NCI-H2107 treated with DMSO at 0.1 percent for 48 hours (cell line): ENCODE data around the gene HNRNPK.

ENCODE experiments used
- DNase-seq: peaks from one replicate; lab custom pipeline; 2025; ENCODE audit not compliant: unreplicated experiment; lab: John Stamatoyannopoulos, UW

The HNRNPK gene

DNA sequence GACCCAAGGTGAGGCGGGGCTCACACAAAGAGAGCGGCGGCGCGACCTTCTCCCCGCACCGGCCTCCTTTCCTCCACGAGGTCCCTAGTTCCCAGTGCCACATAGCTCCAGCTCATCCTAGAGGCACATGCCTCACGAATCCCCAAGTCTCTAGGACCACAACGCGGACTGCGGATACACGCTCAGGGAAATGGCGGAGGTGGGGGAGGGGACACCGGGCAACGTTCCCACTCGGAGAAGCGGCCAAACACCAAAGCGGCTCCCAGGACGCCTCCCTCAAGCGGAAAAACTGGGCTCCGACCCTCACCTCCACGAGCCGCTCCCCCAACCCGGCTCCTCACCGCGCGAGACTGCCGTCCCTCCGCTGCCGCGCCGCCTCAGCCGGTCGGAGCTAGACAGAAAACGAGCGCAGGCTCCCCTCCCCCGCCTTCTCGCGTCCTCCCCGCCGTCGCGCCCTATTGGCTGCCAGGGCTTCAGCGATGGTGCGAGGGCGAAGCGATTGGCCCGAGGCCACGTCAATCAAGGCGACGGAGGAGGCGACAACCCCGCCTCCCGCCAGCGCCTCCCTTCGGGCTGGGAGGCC, at the start of gene HNRNPK:
Gene HNRNPK, minus strand, starts transcription at position 404 of the 583 bp plus-strand sequence. CDS start 1,963 bp downstream, outside the sequence.
- DNase-seq = peak; percentile 91

DNA sequence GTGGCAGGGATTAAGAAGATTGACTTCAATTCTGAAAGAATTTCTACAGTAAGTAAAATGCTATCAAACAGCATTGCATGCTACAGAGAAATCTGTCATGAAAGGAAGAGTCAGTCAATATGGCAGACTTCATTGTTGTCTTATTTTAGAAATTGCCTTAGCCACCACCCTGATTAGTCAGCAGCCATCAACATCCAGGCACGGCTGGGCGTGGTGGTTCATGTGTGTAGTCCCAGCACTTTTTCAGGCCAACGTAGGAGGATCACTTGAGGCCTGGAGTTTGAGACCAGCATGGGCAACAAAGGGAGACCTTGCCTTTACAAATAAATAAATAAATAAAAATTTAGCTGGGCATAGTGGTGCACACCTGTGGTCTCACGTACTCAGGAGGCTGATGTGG, 47.2 kb upstream of the HNRNPK start:
- DNase-seq = no peak

DNA sequence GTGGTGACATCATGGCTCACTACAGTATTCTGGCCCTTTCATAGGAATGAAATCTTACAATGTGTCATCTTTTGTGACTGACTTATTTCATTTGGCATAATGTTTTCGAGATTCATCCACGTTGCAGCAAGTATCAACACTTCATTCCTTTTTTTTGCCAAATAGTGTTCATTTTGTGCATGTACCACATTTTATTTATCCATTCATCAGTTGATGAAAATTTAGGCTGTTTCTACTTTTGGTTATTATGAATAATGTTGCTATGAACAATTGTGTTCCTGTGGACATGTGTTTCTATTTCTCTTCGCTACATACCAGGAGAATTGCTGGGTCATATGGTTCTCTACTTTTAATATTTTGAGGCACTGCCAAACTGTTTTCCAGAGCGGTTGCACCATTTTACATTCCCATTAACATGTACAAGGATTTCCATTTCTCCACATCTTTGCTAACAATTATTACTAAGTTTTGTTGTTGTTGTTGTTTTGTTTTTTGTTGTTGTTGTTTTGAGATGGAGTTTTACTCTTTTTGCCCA, 44.1 kb upstream of the HNRNPK start:
- DNase-seq = no peak

DNA sequence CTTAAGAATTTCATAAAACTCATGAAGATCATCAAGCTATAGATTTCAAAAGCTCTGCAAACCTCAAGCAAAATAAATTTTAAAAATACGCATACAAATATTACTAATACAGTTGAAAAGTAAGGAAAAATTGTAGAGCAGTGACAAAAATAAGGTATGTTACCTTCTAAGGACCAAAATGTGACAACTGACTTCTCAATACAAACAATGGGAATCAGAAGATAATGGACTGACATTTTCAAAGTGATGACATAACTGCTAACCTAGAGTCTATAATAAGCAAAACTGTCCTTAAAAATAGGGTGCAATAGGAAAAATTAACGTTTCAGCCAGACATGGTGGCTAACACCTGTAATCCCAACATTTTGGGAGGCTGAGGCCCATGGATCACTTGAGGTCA, 27.6 kb upstream of the HNRNPK start:
- no peak for DNase-seq

DNA sequence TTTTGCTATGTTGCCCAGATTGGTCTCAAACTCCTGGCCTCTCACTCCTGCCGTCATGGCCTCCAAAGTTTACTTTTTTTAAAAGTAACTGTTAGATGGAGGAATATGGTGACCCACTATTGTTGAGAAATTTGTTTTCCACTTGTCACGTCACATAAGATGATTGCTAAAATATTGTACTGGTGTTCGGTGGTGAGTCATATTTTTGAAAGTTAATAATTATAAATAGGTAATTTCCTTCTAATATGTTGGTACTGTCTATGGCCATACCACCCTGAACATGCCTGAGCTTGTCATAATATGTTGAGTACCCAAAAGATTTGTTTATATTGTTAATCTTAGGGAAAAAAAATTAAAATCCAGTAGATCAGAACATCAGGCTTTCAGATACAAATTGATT, 23.2 kb upstream of the HNRNPK start:
- no peak for DNase-seq

DNA sequence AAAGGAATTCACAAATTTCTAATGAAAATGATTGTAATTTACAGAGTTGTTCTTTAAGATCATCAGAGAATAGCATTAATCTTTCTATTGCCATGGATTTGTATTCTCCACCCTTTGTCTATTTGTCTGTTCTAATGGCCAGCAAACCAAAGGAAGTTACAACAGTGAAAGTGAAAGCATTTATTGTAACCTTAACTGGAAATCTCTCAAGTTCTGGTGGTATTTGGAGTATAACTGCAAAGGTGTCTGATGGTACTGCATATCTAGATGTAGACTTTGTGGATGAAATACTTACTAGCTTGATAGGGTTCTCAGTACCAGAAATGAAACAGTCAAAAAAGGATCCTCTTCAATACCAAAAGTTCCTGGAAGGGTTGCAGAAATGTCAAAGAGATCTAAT, 22.3 kb upstream of the HNRNPK start:
- no peak for DNase-seq

- no peak for DNase-seq
Measured at GRCh38 chr9:84001621-84002020, 21.6 kb upstream of the HNRNPK start.

- DNase-seq = no peak
Measured at GRCh38 chr9:84000186-84000585, 20.2 kb upstream of the HNRNPK start.

GRCh38 chr9:83999141-83999918, 19.3 kb upstream of the HNRNPK start:
- no peak for DNase-seq

DNA sequence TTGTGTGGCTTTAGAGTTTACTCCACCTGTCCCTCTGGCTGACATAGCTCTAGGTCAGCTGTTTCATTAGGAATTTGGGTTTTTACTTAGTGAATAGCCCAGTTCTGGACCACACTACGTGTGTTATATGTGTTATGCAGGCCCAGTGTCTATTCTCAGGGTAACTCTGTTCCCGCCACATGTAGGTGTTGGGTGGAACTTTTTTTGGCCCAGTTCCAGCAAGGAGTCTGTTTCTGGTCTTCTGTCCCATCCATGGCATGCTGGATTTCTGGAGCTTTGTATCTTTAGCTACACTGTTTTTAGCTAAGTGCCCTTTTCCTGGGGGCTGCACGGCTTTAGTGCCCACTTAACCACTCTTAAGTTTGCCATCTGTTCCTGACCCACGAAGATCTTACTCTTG, 16.1 kb upstream of the HNRNPK start:
- no peak for DNase-seq

DNA sequence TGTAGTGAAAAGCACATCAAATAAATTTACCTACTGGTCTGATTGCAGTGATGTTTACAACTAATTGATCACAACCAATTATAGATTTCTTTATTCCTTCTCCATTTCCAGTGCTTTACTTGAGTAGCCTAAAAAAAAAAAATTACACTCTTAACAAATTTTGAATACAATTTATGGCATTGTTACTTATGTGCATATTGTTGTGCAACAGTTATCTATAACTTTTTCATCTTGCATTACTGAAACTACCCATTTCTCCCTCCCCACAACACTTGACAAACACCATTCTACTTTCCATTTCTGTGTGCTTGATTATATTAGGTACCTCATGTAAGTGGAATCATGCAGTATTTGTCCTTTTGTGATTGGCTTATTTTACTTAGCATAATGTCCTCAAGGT, 12.9 kb upstream of the HNRNPK start:
- DNase-seq = no peak

DNA sequence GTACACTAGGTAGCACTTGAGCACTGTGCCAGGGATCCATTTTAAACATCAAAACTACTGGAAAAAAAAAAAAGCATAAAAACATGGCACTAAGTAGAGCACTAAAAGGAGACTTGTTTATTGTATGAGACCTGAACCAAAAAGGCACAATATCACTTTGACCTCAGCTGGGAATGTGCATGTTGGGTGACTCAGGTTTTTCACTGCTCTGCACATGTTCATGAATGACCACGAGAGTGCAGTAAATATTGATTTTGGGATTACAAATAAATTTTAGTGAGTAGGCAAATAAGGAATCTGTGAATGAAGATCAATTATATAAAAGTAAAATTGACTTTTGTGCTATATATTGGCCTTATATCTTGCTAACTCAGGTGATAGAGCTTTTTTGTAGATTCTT, 12.4 kb upstream of the HNRNPK start:
- no peak for DNase-seq

DNA sequence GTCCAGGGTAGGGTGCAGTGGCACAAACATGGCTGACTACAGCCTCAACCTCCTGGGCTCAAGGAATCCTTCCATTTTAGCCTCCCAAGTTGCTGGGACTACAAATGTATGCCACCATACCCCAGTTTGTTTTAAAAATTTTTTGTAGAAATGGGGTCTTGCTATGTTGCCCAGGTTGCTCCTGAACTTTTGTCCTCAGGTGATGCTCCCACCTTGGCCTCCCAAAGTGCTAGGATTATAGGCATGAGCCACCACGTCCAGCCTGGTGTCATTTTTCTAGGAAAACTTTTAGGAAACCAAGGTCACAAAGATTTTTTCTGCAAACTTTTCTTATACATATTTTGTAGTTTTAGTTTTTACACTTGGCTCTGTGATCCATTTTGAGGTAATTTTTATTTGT, 11.3 kb upstream of the HNRNPK start:
- DNase-seq = no peak

- no peak for DNase-seq
Measured at GRCh38 chr9:83988411-83988810, 8.4 kb upstream of the HNRNPK start.

- no peak for DNase-seq
Measured at GRCh38 chr9:83987402-83987791, 7.4 kb upstream of the HNRNPK start.

DNA sequence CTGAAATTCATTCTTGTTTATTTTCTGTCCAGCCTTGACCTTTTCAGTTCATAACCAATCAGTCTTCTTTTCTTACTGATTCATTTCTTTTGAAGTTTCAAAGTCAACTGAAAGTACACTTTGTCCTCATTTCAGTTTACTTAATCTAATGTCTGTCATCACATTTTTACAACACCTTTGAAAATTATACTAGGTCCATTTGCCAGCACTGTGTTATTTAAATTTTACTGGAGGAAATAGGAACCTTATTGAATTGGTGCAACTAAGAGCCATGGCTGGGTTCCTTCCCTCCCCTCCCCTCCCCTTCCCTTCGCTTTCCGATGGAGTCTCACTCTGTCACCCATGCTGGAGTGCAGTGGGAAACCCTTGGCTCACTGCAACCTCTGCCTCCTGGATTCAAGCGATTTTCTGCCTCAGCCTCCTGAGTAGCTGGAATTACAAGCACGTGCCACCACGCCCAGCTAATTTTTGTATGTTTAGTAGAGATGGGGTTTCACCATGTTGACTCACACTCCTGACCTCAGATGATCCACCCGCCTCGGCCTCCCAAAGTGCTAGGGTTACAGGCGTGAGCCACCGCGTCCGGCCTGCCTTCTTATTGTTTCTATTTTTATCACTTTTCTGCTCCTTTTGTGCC, 6.9 kb upstream of the HNRNPK start:
- no peak for DNase-seq

GRCh38 chr9:83986195-83986594, 6.2 kb upstream of the HNRNPK start:
- DNase-seq = no peak

DNA sequence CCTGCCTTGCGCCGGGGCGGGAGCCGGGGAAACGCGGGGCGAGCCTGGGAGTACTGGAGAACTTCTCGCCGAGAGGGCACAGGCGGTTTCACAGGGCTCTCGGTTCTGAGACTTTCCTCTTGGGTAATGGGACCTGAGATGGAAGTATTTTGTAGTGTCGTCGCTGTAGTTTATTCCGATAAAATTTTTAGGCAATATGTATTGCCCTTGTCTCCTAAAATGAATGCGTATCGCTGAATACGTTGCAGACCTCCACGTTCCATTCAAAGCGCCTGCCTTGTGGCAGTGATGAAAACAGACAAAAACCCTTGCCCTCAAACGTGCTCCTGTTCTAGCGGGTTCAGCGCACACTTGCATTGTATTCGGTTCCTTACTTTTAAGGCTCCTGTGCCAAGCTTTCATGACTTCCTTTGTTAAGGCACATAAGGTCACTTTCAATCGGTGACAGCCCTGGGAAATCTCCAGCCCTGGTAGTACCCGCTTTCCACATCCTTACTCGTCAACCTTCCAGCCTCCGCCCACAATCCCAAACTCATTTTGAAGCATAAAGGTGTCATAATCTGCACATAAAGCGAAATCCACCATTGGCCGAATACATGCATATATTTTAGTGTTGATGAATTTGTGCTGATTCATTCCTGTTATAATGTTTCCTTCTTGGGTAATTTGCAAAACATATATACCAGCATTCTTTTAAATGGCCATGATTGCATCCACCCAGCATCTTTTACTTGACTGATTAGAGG, 1.3 kb upstream of the HNRNPK start:
- DNase-seq = peak; percentile 31

- DNase-seq = peak; percentile 93
Measured at GRCh38 chr9:83980395-83981125, 545 bp upstream of the HNRNPK start, which contains the start of gene RMI1. RMI1 (plus strand) TSS chr9:83980805; CDS start chr9:84000987, 20,182 bp downstream.

DNA sequence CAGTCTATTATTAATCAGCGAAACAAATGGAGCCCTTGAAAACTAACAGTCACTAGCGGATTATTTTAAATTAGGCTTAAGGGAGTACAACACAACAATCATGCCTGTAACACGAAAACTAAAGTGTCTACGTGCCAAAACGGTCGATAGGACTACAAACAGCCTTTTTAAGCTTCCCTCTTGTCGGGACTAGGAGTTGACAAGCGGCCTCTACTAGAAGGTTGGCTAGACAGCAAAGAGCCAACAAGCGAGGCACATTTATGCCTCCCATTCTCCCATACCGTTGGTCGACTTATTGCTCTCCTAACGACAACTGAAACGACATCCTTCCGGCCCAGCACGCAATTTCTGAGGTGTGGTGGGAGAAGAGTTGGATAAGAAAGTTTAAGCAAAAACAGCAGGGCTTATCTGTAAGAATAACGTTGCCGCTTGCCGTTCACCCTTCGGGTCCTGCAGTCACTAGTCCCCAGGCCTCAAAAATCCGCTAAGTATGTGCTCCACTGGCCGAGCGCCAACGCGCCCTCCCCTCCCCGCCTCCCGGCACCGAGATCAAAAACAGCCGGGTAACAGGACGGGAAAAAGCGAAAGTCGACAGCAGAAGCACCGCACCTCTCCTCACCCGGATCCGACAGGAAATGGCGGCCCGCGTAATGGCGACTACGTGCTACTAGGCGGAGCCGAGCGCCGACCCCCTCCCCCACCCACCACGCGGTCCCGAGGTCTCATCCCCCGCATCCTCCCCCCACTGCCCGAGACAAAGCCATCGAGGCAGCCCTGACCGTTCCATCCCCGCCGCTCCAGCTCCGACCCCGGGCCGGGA, 813 bp downstream of the HNRNPK start:
- peak; percentile 23 for DNase-seq
